Lower leg skin (tissue), 3 donors: ENCODE results near the gene PIP4K2A.
"Not testable (repeated sequence)": the region's sequence is repeated elsewhere in the genome, so short reads cannot be mapped to it uniquely, and the experiment has no call there.

Experiments used
- CTCF ChIP-seq, 3 donors: fragments of 450-650 bp; IDR thresholded peaks; one replicate each; pipeline ENCODE4 v1.5.1; 2016; ENCODE audit warnings: antibody characterized with exemption in 3 of 3, mild to moderate bottlenecking in 3 of 3, moderate library complexity in 2 of 3
- POLR2A ChIP-seq, 2 donors: fragments of 450-650 bp; IDR thresholded peaks; one replicate each; pipeline ENCODE4 v1.6.1; 2016 to 2017; ENCODE audit warnings: antibody characterized with exemption in 2 of 2, mild to moderate bottlenecking in 1 of 2, moderate library complexity in 1 of 2

DNA sequence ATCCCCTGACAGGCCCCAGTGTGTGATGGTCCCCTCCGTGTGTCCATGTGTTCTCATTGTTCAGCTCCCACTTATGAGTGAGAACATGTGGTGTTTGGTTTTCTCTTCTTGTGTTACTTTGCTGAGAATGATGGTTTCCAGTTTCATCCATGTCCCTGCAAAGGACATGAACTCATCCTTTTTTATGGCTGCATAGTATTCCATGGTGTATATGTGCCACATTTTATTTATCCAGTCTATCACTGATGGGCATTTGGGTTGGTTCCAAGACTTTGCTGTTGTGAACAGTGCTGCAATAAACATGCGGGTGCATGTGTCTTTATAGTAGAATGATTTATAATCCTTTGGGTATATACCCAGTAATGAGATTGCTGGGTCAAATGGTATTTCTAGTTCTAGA lies 206.2 kb downstream of the PIP4K2A start:
- not testable (repeated sequence) for TF ChIP-seq CTCF, POLR2A (IDR thresholded peaks at IDR 0.05)
